Ecto neural progenitor cell (in vitro differentiated cells): ENCODE data around the gene TMEM212.

Experiments used
- DNase-seq: peaks from one replicate; pipeline ENCODE4 v3.0.0-alpha.2; 2018; ENCODE audit warnings: low spot score

Gene TMEM212

GRCh38 chr3:171842864-171843518 is at the start of gene TMEM212:
TSS of gene TMEM212 (plus strand) at chr3:171843349. CDS start at chr3:171843384, 35 bp downstream.
- no peak for DNase-seq

- no peak for DNase-seq
Observed at GRCh38 chr3:171796625-171797264, 46.4 kb upstream of the TMEM212 start.

- no peak for DNase-seq
Observed at GRCh38 chr3:171797265-171797679, 45.9 kb upstream of the TMEM212 start.

DNA sequence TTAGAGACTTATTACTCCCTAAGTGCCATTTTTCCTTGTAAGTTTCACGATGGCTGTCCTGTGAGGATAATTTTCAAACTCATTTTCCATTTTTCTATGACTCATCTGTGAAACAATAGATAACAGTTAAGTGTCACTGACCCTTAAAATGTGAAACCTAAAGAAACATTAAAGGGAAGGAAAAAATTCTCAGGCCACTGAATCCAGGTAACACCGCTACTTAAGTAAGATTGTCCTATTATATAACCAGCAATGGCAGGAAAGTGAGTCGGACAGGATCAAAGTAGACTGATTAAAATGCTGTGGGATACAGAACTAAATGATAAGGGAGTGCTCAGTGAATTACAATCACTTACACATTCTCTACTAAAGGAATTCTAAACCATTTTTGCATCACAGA is 45.3 kb upstream of the TMEM212 start:
- no peak for DNase-seq

DNA sequence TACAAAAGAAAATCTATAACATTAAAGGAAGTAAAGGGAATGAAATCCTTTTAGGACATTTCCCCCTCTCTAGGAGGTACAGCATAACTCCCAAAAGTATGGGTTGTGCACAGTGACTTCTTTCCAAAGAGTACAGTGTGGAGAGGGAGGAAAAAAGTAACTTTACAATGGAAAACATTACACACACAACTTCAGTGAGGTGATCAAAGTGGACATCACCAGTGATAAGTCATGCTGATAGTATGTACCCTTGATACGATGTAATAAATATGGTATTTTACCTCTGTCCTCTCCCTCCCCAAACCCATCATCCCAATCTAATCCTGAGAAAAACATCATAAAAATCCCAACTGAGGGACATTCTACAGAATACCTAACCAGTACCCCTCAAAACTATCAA is 43.6 kb upstream of the TMEM212 start:
- DNase-seq: no peak

DNA sequence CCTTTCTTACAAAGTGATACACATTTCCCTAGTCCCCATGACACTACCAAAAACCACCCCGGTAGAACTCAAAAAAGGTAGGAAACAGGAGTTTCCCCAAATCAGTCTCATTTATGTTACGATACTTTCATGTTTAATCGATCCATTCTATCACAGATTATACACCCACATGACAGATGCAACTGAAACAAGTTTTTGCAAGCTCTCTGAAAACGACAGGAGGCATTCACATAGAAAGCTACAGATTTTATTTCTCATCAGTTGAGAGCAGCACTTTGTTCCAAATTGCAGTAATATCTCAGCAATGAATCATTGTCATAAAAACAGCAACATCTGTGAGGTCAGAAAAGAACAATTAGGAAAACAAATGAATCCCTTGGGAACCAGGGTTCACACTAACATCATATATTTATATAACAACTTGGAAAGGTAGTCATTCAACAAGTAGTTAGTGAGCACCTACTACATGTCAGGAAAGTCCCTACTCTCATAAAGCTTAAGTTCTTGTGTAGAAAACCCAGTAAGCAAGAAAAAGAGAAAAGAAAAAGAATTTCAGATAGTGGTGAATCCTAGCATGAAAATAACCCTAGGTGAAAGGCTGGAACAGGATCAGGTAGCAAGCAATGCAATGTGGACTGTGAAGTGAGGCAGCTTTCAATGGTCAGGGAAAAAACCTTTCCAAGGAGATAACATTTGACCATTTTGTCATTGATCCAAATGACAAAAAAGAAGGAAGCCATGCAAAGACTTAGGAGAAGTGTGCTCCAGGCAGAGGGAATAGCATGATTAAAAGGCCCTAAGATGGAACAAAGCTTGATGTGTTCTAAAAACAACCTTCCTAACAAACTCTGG is 41.2 kb upstream of the TMEM212 start:
- DNase-seq: no peak

DNA sequence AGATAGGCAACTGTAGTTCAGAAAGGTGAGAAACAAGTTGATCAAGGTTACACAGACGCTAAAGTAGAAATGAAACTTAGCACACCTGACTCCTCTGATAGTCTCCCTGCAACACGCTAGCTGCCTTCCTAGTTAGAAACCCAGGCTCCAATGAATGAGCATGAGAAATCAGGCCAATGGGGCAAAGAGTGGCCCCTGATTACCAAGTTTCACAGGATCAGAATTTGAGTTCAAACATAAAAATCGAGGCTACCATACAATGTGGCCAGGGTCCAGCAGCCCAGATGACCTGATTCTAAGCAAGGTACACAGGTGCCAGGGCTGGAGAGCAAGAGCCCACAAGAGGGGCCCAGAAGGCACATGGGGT is 40.6 kb upstream of the TMEM212 start:
- DNase-seq: no peak

DNA sequence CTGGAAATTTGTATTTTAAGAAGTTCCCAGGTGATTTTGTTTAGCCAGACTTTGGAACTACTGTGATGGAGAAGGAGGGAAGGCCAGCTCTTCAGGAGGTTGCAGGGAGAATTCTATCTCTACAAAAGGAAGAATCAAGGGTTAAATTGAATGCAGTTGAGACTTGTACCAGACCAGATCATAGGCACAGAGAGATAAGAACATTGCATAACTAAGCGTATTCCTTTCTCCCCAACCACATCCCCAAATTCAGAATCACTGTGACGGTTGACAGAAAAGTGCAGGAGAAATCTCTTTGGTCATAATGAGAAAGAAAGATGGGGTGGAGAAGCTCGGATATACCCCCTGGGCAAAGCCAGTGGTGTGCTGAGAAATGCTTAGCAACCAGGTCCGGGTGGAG is 40.1 kb upstream of the TMEM212 start:
- DNase-seq: no peak

DNA sequence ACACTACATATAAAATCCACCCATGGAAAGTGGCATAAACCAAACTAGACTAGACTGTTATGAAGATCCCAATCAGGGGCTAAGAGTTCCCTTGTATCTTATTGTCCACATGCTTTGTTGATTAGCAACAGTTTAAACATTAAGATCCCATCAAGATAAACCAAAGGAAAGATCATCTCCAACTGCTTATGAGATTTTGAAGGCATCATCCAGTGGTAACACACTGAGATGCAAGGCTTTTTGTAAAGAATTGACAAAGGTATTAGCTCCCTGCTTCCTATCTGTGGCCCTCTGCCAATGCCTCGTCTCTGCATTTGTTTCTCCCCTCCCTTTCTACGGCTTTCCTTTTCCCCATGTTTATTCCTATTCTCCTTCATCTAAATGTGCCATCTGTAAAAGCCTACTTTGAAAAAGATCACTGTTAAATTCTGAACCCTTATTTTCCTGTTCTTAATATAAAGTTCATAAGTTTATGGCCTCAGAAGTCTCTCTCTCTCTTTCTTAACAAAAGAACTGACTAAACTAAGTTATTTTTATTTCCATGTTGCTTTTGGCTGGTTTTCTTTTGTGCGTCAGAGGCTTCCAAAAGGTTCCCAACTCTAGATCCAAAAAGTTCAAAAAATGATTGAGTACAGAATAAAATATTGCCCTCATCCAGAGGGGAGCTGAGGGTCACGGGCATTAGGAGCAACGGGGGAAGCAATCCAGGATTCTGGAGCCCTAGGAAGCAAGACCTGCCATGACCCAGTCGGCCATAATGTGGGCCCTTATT is 38.3 kb upstream of the TMEM212 start:
- DNase-seq: no peak

DNA sequence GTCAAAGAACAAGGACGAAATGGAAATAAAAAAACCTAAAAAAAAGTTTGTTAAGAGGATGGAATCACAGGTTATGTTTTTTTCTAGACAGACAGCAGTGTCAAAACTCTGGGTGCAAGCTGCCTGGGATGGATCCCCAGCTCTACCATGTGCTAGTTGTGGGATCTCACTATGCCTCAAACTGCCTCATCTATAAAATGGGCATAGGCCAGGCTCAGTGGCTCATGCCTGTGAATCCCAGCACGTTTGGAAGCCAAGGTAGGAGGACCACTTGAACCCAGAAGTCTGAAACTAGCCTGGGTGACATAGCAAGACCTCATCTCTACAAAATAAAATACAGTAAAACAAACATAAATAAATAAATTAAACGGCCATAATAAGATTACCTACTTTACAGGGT is 37.5 kb upstream of the TMEM212 start:
- DNase-seq: no peak

DNA sequence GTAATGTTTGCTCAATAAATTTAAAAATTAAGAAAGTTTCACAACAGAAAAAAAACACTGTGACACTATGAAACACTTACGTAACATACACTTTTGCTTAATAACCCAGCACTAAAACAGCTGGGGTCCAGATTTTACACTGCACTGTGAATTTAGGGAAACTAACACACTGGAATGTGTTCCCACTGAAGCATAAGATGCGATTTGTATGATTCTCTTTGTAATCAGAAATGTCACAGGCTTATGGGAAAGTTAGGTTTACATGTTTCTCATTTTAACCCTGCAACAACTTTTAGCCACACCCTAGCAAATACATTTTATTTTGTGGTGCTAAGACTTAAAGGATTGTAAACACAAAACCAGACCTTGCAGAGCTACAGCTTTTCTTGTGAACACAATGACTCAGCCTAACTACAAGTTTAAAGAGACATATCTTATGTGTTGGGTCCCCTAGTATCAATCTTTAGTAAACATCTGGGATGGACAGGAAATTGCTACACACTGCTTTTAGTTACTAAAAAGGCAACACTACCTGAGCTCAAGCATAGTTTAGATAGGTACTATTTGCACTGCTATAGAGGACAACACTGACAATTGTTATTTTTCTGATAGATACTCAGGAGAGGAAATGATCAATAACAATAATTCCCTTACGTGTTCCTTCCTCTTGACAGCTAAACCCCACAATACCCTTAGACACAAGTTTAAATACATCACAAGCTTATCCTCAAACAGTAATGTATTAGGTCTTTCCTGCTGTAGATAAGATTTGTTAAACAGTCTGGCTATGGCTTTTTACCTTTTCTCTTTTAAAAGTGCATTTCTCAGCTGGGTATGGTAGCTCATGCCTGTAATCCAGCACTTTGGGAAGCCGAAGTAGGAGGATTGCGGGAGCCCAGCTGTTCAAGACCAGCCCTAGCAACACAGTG is 36.7 kb upstream of the TMEM212 start:
- no peak for DNase-seq

DNA sequence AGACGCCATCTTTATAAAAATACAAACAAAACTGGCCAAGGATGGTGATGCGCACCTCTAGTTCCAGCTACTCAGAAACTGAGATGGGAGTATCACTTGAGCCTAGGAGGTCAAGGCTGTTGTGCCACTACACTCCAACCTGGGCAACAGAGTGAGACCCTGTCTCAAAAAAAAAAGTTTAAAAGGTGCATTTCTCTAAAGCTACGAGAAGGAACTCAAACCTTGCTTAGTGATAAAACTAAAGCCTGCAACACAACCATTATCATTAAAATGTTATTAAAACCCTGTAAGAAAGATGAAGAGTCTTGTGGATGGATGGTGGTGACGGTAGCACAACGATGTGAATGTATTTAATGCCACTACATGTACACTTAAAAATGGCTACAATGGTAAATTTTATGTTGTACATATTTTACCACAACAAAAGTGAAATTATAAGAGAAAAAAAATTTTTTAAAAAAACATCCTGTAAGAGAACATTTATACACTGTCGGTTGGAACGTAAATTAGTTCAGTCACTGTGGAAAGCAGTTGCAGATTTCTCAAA is 35.9 kb upstream of the TMEM212 start:
- DNase-seq: no peak

DNA sequence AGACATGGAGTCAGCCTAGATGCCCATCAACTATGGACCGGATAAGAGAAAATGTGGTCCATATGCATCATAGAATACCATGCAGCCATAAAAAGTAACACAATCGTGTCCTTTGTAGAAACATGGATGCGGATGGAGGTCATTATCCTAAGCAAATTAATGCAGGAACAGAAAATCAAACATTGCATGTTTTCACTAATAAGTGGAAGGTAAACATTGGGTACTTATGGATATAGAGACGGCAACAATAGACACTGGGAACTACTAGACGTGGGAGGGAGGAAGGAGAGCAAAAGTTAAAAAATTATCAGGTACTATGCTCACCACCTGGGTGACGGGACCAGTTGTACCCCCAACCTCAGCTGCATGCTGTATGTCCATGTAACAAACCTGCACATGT is 35.3 kb upstream of the TMEM212 start:
- no peak for DNase-seq

GRCh38 chr3:171809611-171809860 is 33.6 kb upstream of the TMEM212 start:
- no peak for DNase-seq

GRCh38 chr3:171809861-171810628 is 33.1 kb upstream of the TMEM212 start, which contains the start of gene PLD1:
TSS of gene PLD1 (minus strand) at chr3:171810483. CDS start at chr3:171738051, 72,432 bp downstream.
- peak; percentile 78 for DNase-seq

DNA sequence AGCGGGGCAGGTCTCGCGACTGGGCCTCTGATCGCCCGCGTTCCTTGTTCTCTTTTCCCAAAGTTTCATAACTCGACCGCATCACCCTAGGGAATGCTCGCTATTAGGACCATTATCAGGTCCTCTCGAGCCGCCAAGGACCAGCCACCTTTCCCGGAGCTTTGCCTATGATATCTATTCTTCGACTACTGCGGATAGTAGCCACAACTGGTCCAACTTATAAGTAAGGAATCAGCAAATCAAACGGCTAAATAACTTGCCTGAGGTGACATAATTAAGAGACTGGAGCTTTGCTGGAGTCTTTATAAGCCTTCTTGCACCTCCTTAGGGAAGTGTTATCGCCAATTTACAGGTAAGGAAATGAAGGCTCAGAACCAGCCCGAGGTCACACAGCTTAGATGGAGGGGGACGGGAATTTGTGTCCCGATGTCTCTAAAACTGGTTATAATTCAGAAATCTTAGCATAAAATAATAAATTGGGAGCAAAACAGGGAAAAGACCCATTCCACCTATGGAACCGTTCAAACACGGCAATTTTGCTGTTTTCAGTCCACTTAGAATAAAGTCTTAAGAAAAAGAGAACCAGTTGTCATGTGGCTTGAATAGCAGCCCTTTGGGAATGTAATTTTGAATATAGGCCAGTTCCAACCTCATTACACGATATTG is 32.4 kb upstream of the TMEM212 start:
- DNase-seq: no peak

DNA sequence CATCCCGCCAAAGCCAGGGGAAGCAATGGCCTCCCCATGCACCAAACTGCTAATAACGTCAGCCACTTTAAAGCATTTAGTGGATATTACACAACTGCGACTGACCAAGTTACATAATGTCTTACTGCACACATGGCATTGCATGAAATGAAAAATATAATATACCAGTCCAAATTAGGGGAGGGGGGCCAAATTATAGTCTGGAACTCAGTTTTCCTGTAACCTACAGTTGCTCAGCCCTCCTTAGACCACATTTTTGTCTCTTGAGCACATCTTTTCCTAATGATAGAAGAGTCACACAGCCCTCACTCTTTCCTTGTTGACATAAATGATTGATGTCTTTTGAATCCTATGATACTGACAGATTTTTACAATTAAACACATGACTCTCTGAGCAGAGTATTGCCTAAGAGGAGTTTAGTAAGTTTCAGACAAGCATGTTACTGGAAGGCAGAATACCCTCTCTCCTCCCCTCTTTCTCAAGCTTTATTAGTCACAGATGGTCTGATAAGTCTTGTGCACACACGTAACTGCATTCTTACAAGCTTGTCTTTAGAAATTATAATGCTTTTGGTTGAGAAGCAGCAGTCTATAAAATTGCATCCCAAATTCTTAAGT is 31.7 kb upstream of the TMEM212 start:
- DNase-seq: no peak

GRCh38 chr3:171811913-171812335 is 31.2 kb upstream of the TMEM212 start:
- DNase-seq: no peak

GRCh38 chr3:171812811-171813210 is 30.3 kb upstream of the TMEM212 start:
- no peak for DNase-seq
